ENCODE measurements around the gene SLC44A1. TPM values are rescaled to one million over a fixed set of nuclear protein-coding genes. Genes with fewer than 3 reads are reported as not detected.

Gene SLC44A1
- total RNA-seq, 1 donor from 2014 or later, result 51.3 TPM

DNA sequence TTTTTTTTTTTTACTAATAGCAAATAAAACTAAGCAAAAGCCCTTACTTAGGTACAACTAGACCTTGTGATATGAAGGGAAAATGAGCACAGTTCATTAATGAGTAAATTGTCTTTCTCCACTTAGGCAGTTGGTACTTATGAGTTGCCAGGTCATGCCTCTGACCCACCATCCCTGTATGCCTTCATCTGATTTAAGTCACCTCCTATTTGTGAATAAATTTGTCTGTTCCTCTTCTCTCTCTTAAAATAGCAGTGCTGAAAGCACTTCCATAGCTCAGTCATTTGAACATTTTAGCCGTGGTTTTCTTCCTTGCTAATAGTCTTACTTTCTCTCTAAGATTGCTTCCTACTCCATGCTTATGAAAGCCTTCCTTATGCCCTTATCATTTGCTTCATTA, 61.4 kb downstream of the SLC44A1 start:
- Histone ChIP-seq H3K36me3 (ENCODE audit: control insufficient read depth, insufficient read depth, low read length) (no peaks in the 10 kb centered on the region), H3K27me3 (ENCODE audit: control insufficient read depth, insufficient read depth, low read length) (no peaks in the 10 kb centered on the region), H3K4me3 (ENCODE audit: low read depth, low read length) (no peak overlapping the region)
- TF ChIP-seq, protein P1, sequence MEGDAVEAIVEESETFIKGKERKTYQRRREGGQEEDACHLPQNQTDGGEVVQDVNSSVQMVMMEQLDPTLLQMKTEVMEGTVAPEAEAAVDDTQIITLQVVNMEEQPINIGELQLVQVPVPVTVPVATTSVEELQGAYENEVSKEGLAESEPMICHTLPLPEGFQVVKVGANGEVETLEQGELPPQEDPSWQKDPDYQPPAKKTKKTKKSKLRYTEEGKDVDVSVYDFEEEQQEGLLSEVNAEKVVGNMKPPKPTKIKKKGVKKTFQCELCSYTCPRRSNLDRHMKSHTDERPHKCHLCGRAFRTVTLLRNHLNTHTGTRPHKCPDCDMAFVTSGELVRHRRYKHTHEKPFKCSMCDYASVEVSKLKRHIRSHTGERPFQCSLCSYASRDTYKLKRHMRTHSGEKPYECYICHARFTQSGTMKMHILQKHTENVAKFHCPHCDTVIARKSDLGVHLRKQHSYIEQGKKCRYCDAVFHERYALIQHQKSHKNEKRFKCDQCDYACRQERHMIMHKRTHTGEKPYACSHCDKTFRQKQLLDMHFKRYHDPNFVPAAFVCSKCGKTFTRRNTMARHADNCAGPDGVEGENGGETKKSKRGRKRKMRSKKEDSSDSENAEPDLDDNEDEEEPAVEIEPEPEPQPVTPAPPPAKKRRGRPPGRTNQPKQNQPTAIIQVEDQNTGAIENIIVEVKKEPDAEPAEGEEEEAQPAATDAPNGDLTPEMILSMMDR (IDR thresholded peaks at IDR 0.05; ENCODE audit: insufficient read depth, low read length, severe bottlenecking), result no peak
- no peak for FAIRE-seq
- DNase-seq (ENCODE audit: low read depth), result no peak

DNA sequence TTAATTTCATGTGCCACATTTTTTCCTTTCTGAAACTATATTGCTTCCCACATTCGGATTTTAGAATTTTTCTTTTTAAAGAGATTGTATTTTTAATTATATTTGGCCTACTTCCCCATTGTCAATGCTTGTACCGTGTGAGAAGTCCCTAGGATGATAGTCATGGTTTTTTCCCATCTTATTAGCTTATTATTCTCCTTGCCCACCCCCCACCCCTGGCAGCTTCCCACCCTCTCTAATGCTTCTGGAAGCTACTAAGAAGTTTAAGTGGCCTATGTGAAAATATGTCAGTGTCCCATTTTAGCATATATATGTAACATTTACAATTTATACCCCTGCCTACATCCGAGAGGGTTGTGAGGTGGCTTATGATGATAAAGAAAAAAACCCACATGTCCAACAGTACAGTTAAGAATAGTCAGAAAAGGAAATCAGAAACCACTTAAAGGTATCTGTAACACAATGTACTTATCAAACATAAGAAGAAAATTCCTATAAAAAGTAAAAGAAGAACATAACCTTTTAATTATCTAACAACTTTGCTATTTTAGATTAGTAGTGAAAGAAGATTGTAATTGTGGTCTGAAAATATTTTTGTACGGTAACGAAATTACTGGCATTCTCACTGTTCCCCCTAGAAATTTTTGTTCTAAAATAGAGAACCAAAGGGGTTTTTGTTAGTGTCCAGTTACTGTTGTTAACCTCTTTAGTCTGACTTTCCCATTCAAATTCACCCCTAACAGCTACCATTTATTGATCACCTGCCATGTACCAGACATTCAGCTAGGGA, 62.1 kb downstream of the SLC44A1 start:
- TF ChIP-seq, protein P1 (IDR thresholded peaks at IDR 0.05; ENCODE audit: insufficient read depth, low read length, severe bottlenecking), result no peak
- DNase-seq (ENCODE audit: low read depth), result no peak
- no peak for FAIRE-seq
- no peaks in the 10 kb centered on the region for H3K36me3 ChIP-seq (ENCODE audit: control insufficient read depth, insufficient read depth, low read length)
- H3K4me3 ChIP-seq (ENCODE audit: low read depth, low read length), result no peak overlapping the region
- no peaks in the 10 kb centered on the region for H3K27me3 ChIP-seq (ENCODE audit: control insufficient read depth, insufficient read depth, low read length)

DNA sequence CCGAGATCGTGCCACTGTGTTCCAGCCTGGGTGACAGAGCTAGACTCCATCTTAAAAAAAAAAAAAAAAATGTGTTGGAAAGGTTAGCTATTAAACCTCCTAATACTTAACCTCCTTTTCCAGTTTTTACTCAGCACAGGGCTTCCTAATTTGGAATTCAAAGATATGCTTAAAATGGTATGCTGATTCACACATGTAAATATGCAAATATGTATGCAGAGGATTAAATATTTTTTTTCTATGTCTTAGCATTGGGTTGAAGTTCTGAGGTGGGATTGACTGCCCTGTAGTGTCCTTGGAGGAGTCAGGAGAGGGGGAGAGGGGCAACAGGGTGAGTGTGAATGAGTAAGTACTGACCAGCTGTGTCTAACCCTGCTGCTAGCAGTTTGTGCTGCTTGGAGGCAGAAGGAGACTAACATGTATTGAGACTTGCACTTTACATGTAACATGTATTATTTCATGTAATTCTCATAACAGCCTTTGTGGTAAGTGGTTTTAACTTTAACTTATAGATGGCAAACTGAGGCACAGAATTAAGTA, 63.2 kb downstream of the SLC44A1 start:
- DNase-seq (ENCODE audit: low read depth) (no peak), FAIRE-seq (no peak)
- no peaks in the 10 kb centered on the region for H3K27me3 ChIP-seq (ENCODE audit: control insufficient read depth, insufficient read depth, low read length)
- TF ChIP-seq, protein P1 (IDR thresholded peaks at IDR 0.05; ENCODE audit: insufficient read depth, low read length, severe bottlenecking), result no peak
- no peaks in the 10 kb centered on the region for H3K36me3 ChIP-seq (ENCODE audit: control insufficient read depth, insufficient read depth, low read length)
- H3K4me3 ChIP-seq (ENCODE audit: low read depth, low read length), result no peak overlapping the region

DNA sequence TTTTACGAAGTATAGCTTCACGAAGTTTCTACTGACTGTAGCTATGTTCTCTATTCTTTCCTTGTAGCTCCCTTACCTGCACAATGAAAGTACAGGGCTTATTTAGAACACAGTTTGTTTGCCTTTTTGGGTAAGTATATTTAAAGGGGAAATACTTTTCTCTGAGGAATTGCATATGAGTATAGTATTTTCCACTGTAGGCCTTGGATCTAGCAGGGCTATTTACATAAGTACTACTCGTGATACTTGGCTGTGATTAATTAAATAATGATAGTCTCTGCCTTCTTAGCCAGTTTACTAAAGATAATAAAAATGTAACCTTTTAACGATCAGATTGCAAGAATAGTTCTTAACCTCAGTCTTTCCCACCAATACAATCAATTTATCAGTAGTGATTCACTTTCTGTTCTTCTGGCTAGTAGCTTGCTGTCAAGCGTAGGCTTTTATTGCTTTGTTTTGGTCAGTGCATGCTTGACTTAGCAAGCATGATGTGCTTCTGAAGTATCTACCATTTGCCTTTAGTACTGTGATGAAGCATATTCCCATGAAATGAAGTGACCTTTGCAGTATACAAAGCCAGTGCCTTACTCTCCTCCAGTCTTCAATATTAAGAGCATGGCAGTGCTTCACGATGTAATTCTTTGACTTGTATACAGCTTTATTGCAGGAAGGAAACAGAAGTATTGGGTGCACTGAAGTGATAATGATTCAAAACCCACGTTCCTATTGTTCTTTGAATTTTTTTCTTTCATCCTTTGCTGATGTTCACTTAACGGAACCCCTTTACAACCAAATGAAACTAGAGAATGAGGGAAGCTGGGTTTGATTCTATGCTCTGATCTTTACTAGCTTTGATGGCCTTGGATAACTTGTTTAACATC, 64.2 kb downstream of the SLC44A1 start:
- H3K36me3 ChIP-seq (ENCODE audit: control insufficient read depth, insufficient read depth, low read length), result no peaks in the 10 kb centered on the region
- H3K27me3 ChIP-seq (ENCODE audit: control insufficient read depth, insufficient read depth, low read length), result no peaks in the 10 kb centered on the region
- no peak overlapping the region for H3K4me3 ChIP-seq (ENCODE audit: low read depth, low read length)
- no peak for FAIRE-seq
- DNase-seq (ENCODE audit: low read depth), result no peak
- TF ChIP-seq, protein P1 (IDR thresholded peaks at IDR 0.05; ENCODE audit: insufficient read depth, low read length, severe bottlenecking), result no peak

DNA sequence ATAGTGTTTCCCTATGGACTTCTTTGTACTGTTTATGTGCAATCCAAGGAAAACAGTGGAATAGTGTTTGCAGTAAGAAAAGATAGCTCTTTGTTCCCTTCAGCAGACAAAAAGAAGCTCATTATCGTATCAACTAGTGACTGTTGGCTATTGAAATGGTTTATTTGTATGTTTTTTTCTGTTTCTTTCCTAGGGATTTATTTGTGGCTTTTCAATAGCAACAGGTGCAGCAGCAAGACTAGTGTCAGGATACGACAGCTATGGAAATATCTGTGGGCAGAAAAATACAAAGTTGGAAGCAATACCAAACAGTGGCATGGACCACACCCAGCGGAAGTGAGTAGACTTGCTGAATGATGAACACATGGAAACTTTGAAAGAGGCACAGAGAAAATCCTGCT, 65.1 kb downstream of the SLC44A1 start:
- TF ChIP-seq, protein P1 (IDR thresholded peaks at IDR 0.05; ENCODE audit: insufficient read depth, low read length, severe bottlenecking), result no peak
- FAIRE-seq (no peak), DNase-seq (ENCODE audit: low read depth) (no peak)
- H3K36me3 ChIP-seq (ENCODE audit: control insufficient read depth, insufficient read depth, low read length), result no peaks in the 10 kb centered on the region
- H3K27me3 ChIP-seq (ENCODE audit: control insufficient read depth, insufficient read depth, low read length), result no peaks in the 10 kb centered on the region
- H3K4me3 ChIP-seq (ENCODE audit: low read depth, low read length), result no peak overlapping the region

Data from bronchial epithelial cell (primary cell).